ENCODE measurements around the gene SLC13A2.
"Not testable (repeated sequence)": the region's sequence is repeated elsewhere in the genome, so short reads cannot be mapped to it uniquely, and the experiment has no call there.

The SLC13A2 gene

GRCh38 chr17:28473542-28473941 lies at the start of gene SLC13A2:
SLC13A2 (plus strand) TSS chr17:28473644; CDS start chr17:28473713, 69 bp downstream.
- H3K4me3 ChIP-seq (ENCODE audit: low read depth, low read length), result no peak within 1 kb of the TSS

- H3K4me3 ChIP-seq (ENCODE audit: low read depth, low read length), result no peak overlapping the region
These were observed 48.2 kb upstream of the SLC13A2 start for GRCh38 chr17:28425206-28425605.

GRCh38 chr17:28426081-28426519 lies 47.3 kb upstream of the SLC13A2 start:
- H3K4me3 ChIP-seq (ENCODE audit: low read depth, low read length), result no peak overlapping the region

GRCh38 chr17:28427371-28427770 lies 46.1 kb upstream of the SLC13A2 start:
- H3K4me3 ChIP-seq (ENCODE audit: low read depth, low read length), result no peak overlapping the region

GRCh38 chr17:28427982-28428381 lies 45.5 kb upstream of the SLC13A2 start:
- not testable (repeated sequence) for H3K4me3 ChIP-seq (ENCODE audit: low read depth, low read length)

GRCh38 chr17:28433721-28434120 lies 39.7 kb upstream of the SLC13A2 start:
- H3K4me3 ChIP-seq (ENCODE audit: low read depth, low read length), result no peak overlapping the region

- H3K4me3 ChIP-seq (ENCODE audit: low read depth, low read length), result not testable (repeated sequence)
These were observed 39.1 kb upstream of the SLC13A2 start for GRCh38 chr17:28434326-28434725.

GRCh38 chr17:28443901-28444638 lies 29.4 kb upstream of the SLC13A2 start:
- no peak overlapping the region for H3K4me3 ChIP-seq (ENCODE audit: low read depth, low read length)

- no peak overlapping the region for H3K4me3 ChIP-seq (ENCODE audit: low read depth, low read length)
These were observed 26.6 kb upstream of the SLC13A2 start for GRCh38 chr17:28446716-28447395.

GRCh38 chr17:28447396-28447760 lies 26.1 kb upstream of the SLC13A2 start:
- no peak overlapping the region for H3K4me3 ChIP-seq (ENCODE audit: low read depth, low read length)

- no peak overlapping the region for H3K4me3 ChIP-seq (ENCODE audit: low read depth, low read length)
These were observed 23.6 kb upstream of the SLC13A2 start for GRCh38 chr17:28449859-28450258.

GRCh38 chr17:28457890-28458289 lies 15.6 kb upstream of the SLC13A2 start:
- no peak overlapping the region for H3K4me3 ChIP-seq (ENCODE audit: low read depth, low read length)

- not testable (repeated sequence) for H3K4me3 ChIP-seq (ENCODE audit: low read depth, low read length)
These were observed 14.6 kb upstream of the SLC13A2 start for GRCh38 chr17:28458881-28459280.

- no peak overlapping the region for H3K4me3 ChIP-seq (ENCODE audit: low read depth, low read length)
These were observed 12.5 kb upstream of the SLC13A2 start for GRCh38 chr17:28460901-28461300.

GRCh38 chr17:28466001-28466400 lies 7.4 kb upstream of the SLC13A2 start:
- H3K4me3 ChIP-seq (ENCODE audit: low read depth, low read length), result no peak overlapping the region

- H3K4me3 ChIP-seq (ENCODE audit: low read depth, low read length), result no peak overlapping the region
These were observed 6.9 kb upstream of the SLC13A2 start for GRCh38 chr17:28466521-28467048.

- no peak overlapping the region for H3K4me3 ChIP-seq (ENCODE audit: low read depth, low read length)
These were observed 5.9 kb upstream of the SLC13A2 start for GRCh38 chr17:28467456-28468025.

GRCh38 chr17:28468033-28468735 lies 5.3 kb upstream of the SLC13A2 start:
- not testable (repeated sequence) for H3K4me3 ChIP-seq (ENCODE audit: low read depth, low read length)

GRCh38 chr17:28468781-28469180 lies 4.7 kb upstream of the SLC13A2 start:
- H3K4me3 ChIP-seq (ENCODE audit: low read depth, low read length), result no peak overlapping the region

GRCh38 chr17:28469376-28469775 lies 4.1 kb upstream of the SLC13A2 start:
- H3K4me3 ChIP-seq (ENCODE audit: low read depth, low read length), result no peak overlapping the region

GRCh38 chr17:28470266-28470913 lies 3.1 kb upstream of the SLC13A2 start:
- H3K4me3 ChIP-seq (ENCODE audit: low read depth, low read length), result no peak overlapping the region

Measured in iPS-11a (cell line).